DLD1 (cell line): ENCODE measurements around the gene RDH5.

ENCODE experiments used
- in situ Hi-C: cut with HindIII; loops from 2 replicates; pipeline ENCODE4 v1.10.0; 2017; ENCODE audit warnings: low sequenced_read_pairs

Gene RDH5

DNA sequence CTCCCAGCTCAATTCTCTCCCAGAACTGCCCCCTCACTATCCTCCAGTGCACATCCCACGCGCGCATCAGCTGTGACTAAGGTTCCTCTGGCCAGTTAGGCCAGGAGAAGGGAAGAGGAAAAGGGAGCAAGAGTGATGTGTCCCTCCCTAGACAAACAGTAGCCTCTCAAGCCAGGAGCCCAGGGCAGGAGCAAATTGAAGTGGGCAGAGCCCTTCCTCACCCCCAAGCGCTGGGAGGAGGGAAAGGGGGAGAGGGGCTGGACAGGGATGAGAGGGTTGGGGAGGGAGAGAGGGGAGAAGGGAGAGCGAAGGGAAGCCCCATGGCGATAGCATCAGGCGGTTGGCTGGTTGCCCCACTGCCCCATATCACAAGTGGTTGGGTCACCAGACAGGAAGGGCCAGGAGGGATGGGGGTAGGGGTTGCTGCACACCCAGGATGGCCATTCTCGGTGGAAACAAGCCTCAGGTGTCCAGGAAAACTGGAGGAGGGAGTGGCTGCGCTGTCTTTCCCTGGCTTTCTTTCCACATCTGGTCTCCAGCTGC lies 7.5 kb downstream of the RDH5 start:
- in situ Hi-C loops = no loop called here

DNA sequence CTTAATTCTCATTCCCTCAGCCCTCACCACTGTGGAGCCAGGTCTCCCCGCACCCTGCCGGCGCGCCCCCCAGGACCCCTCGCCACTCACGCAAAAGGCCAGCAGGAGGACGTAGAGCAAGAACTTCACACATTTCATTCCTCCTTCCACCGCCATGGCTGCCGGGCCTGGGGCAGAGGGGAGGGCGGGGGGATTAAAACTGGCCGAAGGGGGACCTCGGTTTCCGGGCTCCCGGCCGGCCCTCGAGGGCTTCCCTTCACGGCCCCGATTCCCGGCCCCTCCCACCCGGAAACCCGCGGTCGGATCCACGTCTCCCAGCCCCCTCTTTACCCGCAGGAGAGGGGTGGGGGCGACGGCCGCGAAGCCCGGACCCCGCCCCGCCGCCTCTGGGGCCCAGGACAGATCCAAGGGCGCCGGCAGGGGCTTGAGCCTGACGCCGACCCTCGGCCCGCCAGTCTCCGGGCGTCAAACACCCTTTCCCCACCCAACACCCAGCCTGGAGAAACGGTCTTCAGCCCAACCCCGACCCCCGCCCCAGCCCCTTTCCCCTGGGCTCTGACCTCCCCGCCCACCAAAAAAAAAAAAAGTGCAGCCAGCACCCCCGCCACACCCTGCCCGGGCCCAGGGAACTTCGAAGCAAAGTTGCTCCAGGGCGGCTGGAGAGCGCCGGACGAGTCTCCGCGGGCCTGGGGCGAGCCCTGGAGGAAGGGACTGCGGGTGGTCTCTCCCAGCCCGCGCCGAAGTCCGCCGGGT lies 8.2 kb downstream of the RDH5 start:
- in situ Hi-C loops = no loop called here

- in situ Hi-C loops = no loop called here
These were observed 9.0 kb downstream of the RDH5 start, which contains the start of gene CD63 for GRCh38 chr12:55728939-55729818. CD63 (minus strand) TSS chr12:55729009; CDS start chr12:55728341, 668 bp downstream.

GRCh38 chr12:55729819-55730818 lies 9.9 kb downstream of the RDH5 start:
- in situ Hi-C loops = no loop called here

DNA sequence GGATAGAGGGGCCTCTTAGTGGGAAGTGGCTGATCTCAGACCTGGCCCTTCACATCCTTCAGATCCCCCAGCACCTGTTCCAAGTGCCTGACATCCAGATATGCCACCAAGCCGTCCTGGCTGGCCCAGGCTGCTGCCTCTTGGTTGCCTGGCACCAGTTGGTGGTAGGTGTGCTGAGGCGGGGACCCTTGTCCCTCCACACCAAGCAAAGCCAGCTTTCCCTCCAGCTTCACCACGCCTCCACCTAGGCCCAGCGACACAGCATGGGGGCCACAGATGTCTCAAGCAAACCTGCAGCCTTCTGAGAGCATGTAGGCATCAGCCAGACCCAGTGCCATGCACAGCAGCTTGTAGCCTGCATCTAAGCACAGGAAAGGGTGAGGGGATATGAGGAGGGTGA lies 12.1 kb downstream of the RDH5 start:
- in situ Hi-C loops = no loop called here

DNA sequence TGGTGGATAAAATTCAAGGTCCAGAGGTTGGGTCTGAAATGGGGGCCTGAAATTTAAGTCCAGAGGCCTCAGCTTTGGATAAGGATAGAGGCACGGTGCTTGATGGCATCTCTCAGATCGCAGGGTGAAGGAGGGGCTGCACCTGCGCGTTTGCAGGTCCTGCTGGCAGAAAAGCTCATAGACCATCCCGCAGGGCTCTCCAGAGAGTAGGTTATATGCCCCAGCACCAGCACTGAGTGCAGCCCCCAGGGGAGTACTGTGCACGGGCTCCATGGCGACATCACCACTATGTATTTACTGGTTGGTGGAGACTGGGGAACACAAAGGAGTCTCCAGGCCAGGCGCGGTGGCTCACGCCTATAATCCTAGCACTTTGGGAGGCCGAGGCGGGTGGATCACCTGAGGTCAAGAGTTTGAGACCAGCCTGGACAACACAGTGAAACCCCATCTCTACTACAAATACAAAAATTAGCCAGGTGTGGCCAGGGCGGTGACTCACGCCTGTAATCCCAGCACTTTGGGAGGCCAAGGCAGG lies 12.9 kb downstream of the RDH5 start:
- in situ Hi-C loops = no loop called here

- in situ Hi-C loops = no loop called here
These were observed 13.7 kb downstream of the RDH5 start for GRCh38 chr12:55733858-55734257.

DNA sequence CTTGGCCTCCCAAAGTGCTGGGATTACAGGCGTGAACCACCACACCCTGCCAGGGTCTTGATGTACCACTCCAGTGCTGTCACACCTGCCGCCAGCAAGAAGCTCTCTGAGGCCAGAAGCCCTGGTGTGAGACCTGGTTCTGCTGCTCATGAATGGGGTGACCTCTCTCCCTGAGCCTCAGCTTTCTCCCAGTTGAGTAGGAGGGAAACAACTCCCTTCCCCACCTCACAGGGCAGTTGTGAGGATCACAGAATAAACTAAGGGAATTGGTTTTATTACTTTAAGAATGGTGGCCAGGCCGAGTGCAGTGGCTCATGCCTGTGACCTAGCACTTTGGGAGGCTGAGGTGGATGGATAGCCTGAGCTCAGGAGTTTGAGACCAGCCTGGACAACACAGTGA lies 14.4 kb downstream of the RDH5 start:
- in situ Hi-C loops = no loop called here

DNA sequence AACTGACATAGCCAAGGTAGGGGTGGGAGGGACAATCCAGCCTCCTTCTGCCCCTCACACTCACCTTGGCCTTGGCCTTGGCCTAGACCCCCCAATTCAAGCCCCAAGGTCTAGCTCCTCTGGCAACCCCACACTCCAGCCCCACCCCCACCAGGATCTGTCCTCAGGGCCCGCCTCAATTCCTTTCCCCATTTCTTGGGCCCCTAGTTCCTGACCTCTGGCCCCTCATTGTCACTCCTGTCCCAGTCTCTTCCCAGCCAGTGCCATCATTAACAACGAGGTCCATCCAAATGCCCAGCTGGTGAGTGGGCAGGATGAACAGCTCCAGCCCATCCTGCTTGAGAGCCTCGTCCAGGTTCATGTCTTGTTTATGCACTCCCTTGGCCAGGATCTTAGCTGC lies 15.9 kb downstream of the RDH5 start:
- in situ Hi-C loops = no loop called here

- in situ Hi-C loops = no loop called here
These were observed 16.8 kb downstream of the RDH5 start for GRCh38 chr12:55736780-55737580.

GRCh38 chr12:55737581-55738122 lies 17.5 kb downstream of the RDH5 start:
- in situ Hi-C loops = no loop called here

DNA sequence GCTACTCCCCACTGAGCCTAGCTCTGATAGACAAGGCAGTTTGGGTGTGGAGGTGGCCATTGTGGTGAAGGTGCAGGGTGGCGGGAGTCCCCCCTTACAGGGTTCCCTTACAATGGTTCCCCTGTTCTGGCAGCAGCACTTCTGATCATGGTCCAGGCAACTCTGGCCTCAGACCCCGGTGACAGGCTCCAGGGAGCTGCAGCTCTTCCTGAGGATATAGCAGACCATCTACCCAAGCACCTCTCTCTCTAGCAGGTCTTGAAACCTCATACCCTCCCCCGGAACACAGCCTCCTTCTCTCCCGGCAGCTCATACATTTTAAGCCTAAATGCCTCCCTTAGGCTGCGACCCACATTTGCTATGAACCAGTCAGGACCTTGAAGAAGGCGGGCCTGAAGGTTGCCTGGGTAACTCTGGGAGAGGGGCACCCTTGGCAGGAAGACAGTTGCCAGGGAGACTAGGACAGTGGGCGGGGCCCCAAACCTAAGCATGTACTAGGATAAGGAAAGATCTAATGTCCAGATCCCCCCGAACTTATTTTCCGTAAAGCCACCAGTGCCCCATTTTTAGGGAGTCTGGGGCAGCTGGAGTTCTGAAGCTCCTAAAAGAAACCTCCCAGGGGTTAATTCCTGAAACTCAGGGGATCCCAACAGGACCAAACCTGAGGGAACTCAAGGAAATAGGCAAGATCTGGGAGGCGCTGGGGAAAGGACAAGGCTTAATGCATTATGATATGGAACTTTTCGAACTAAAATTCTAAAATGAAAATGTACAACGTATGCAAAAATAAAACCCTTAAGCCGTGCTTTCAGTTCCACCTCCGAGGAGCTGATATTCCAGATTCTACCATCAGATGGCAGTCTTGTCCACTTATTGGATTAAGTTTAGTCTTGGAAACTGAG lies 18.2 kb downstream of the RDH5 start:
- in situ Hi-C loops = no loop called here

DNA sequence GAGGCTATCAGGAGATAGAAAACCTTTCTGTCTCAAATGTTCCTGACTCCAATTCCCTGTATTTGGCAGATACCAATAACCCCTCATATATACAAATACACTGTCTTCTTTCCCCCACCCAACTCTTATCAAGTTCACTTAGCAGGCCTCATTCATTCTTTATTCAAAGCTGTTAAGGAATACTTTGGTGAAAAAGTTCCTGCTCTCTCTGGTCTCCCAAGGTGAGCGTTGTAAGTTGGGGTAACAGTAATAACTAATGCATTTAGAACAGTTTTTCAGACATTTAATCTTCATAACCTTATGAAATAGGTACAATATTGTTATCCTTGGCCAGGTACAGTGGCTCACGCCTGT lies 18.8 kb downstream of the RDH5 start:
- in situ Hi-C loops = no loop called here

DNA sequence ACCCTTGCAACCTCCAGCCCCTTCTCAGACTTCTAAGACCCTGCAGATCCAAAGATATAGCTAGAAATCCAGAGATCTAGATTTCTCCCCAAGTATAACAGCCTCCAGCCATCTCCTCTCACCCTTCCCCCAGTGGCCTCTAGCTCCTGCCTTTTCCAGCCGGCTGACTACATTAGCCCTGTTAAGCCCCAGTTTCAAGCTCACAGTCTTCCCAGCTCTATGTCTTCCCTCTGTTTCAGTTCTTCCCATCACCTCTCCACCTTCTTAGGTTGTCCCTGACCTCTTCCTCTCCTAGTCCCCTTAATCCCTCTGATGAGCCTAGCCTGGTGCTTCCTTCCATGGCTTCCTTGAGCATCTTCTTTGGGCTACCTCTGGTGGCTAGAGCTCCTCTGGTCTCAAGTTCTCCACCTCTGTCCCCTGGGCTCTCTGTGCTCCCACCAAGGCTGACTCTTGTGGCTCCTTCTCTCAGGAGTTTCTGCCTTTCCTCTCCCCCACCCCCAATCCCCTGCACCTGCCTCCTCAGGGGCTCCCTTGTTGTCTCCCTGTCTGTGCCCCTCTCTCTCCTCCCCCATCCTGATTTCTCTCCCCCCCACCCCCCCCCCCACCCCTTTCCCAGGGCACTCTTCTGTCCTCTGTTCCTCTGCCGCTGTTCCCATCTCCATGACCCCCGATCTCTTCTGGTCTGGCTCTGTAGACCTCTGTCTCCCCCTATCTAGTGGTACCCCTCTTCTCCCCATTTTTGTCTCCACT lies 21.9 kb downstream of the RDH5 start:
- in situ Hi-C loops = no loop called here

DNA sequence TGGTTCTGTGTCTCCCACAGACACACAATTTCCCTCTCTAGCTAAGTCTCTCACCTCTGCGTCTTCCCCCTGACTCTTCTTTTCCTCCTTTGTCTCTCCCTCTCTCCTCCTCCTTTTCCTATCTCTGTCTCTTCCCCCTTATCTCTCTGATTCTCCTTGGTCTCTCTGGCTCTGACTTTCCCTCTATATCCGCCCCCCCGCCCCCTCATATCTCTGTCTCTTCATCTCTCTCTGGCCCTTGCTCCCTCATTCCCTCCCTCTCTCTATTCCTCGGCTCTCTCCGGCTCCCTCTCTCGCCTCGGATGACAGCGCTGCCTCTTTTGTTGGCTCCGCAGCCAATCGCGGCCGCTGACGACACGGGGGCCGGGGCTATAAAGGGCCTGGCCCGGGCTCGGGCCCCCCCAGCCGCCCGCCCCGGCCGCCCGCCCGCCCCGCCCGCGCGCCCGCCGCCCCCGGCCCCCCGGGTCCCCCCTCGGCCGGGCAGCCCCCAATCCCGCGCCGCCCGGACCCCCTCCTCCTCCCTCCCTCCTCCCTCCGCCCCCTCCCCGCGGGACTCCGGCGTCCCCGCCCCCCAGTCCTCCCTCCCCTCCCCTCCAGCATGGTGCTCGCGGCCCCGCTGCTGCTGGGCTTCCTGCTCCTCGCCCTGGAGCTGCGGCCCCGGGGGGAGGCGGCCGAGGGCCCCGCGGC lies 22.7 kb downstream of the RDH5 start, which contains the start of gene GDF11:
Gene GDF11 (plus strand): TSS at position 404 of the 687 bp plus-strand sequence. CDS start 195 bp downstream, at position 599.
- in situ Hi-C loops = no loop called here

GRCh38 chr12:55743406-55744339 lies 23.5 kb downstream of the RDH5 start:
- in situ Hi-C loops = no loop called here
